Measurements from ENCODE around the gene PCDH10.

DNA sequence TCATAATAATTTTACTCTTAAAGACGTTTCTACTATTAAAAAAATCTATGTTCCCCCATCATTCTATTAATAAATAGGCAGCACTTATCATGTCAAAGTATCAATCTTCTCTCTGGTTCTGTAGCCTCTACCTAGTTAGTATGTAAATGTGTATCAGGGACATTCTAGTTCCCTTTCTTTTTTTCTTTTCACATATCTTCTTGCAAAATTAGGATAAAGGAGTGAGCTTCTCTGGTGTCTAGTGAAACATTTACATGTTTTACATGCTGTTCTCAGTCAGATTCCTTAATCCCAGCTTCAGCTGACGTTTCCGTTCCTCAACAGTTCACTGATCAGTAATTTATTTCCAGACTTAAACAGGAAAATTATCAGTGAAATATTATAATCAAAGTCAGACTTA, 11.8 kb downstream of the PCDH10 start:
- TF ChIP-seq POLR2A (IDR thresholded peaks at IDR 0.05; ENCODE audit: low read length) (no peak), GATA1 (IDR thresholded peaks at IDR 0.05; ENCODE audit: low read depth, low read length) (no peak)
